ENCODE data around the gene PTPRU.

PTPRU gene

GRCh38 chr1:29267321-29268070 is 31.2 kb downstream of the PTPRU start:
- no peak for DNase-seq (ENCODE audit: low read depth)

GRCh38 chr1:29269382-29269781 is 33.1 kb downstream of the PTPRU start:
- DNase-seq (ENCODE audit: low read depth), result no peak

GRCh38 chr1:29270929-29271521 is 34.7 kb downstream of the PTPRU start:
- no peak for DNase-seq (ENCODE audit: low read depth)

DNA sequence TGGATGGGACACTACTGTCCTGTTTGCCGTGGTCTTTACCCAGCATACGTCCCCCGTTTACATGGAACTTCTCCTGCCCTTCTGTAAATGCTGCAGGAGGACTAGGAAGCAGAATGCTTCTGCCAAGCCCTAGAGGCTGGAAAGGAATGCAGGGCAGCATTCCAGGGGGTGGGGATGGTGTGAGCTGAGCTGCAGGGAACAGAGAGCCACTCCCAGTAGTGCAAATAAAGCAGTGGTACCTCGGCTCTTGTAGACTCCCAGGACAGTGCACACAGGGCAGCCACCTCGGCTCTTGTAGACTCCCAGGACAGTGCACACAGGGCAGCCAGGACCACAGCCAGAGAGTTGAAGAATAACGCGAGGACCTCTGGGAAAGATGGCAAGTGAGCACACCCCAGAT is 35.4 kb downstream of the PTPRU start:
- DNase-seq (ENCODE audit: low read depth), result no peak

DNA sequence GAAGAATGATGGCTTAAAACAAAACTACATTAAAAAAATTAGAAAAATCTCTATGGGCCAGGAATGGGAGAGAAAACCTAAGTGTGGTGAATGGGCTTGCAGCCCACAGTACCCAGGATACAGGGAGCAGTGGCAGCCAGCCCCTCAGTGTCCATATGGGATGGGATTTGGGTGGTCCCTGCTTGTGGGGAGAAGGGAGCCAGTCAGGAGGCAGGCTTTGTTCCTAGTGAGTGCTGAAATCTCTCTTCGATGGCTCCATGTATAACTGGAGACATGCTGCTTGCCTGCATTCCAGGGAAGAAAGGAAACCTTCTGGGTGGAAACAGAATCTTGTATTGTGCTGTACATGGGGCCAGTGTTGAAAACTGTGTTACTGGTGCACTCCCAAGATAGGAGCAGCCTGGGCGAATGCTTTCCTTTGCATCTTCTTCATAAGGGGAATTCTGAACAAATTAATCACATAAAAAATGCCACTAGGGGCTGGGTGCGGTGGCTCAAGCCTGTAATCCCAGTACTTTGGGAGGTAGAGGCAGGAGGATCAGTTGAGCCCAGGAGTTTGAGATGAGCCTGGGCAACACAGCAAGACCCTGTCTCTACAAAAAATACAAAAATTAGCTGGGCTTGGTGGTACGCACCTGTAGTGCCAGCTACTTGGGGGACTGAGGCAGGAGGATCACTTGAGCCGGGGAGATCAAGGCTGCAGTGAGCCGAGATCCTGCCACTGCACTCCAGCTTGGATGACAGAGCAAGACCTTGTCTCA is 36.0 kb downstream of the PTPRU start:
- no peak for DNase-seq (ENCODE audit: low read depth)

GRCh38 chr1:29275435-29275834 is 39.1 kb downstream of the PTPRU start:
- DNase-seq (ENCODE audit: low read depth), result no peak

DNA sequence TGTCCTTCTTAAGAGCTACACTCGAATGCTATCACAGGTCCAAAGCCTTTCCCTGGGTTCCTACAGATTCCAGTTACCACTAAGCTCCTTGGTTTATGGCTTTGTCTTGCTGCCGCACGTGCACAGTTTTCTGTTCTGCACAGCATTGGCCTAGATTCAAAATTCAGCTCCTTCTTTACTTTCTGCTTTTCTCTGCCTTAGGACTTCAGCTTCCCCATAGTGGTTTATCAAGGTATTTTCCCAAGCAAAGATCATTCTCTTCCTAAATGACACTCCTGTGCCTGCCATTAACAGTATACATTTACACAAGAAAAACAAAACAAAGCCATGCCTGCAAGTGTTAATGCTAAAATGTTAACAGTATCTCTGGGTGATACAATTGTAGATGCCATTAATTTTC is 41.8 kb downstream of the PTPRU start:
- no peak for DNase-seq (ENCODE audit: low read depth)

DNA sequence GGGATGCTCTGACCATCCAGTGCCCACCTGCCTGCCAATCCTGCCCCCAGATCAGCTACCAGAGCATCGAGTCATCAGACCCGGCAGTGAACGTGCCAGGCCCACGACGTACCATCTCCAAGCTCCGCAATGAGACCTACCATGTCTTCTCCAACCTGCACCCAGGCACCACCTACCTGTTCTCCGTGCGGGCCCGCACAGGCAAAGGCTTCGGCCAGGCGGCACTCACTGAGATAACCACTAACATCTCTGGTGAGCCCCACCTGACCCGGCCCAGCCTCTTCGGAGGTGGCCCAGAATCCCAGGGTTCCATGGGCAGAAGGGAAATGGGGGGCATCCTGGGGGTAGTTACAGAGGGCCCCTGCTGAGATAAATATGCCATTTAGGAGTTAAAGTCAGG is 43.1 kb downstream of the PTPRU start:
- DNase-seq (ENCODE audit: low read depth), result no peak

- no peak for DNase-seq (ENCODE audit: low read depth)
These were observed 43.6 kb downstream of the PTPRU start for GRCh38 chr1:29279951-29280391.

DNA sequence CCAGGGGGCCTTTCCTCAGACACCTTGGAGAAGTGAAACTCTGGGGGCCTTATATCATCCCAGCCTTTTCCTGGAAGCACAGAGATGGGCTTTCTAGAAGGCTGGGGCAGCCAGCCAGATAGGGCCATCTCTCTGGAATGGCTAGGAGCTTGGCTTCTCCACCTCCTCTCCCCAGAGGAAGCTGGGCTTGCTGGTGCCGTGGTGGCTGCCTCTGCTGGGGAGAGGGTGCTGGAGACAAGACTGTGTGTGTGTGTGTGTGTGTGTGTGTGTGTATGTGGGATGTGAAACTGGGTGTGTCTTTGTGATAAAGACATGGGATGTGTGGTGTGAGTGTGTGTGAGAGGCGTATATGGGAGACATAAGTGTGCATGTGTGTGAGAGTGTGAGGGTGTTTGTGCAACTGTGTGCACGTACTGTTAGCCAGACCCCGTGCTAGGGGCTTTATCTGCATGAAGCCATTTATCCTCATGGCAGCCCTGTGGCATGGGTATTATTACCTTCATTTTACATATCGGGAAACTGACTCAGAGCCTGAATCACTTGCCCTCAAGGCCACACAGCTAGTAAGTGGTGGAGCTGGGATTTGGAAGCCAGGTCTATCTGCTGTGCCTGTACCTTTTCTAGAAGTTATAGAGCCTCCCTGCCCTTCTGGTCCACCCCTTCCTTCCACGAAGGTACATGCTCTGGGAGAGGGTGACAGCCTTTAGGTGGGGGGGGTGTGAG is 44.2 kb downstream of the PTPRU start:
- DNase-seq (ENCODE audit: low read depth), result no peak

GRCh38 chr1:29281571-29281970 is 45.2 kb downstream of the PTPRU start:
- DNase-seq (ENCODE audit: low read depth), result no peak

- no peak for DNase-seq (ENCODE audit: low read depth)
These were observed 46.0 kb downstream of the PTPRU start for GRCh38 chr1:29282135-29282923.

GRCh38 chr1:29282924-29283803 is 46.8 kb downstream of the PTPRU start:
- peak; percentile 92 for DNase-seq (ENCODE audit: low read depth)

GRCh38 chr1:29283804-29284195 is 47.5 kb downstream of the PTPRU start:
- no peak for DNase-seq (ENCODE audit: low read depth)

- no peak for DNase-seq (ENCODE audit: low read depth)
These were observed 48.1 kb downstream of the PTPRU start for GRCh38 chr1:29284286-29284960.

GRCh38 chr1:29284961-29285560 is 48.7 kb downstream of the PTPRU start:
- DNase-seq (ENCODE audit: low read depth), result no peak

GRCh38 chr1:29285771-29286170 is 49.4 kb downstream of the PTPRU start:
- no peak for DNase-seq (ENCODE audit: low read depth)

DNA sequence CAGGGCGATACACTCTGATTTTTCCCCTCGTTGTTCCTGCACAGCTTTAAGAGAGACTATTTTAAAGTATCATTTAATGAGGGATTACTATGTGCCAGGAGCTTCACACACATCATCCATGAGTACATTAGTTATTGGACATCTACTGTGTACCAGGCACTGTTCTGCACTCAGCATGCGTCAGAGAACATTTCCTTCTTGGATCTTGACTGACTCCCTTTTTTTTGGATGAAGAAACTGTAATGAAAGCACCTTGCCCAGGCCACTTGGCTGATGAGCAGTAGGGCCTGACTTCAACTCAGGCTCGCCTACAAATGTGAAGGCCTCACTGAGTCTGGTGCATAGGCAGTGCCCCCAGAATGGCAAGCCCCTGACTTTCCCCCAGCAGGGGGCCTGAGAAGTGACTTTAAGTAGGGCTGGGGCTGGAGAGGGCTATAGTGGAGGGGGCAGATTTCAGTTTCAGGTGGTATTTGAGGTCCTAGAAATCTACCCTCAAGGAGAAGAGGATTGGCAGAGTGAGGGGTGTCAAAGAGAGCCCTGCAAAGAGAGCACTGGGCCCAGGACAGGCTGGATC is 50.0 kb downstream of the PTPRU start:
- DNase-seq (ENCODE audit: low read depth), result no peak

GRCh38 chr1:29289493-29289892 is 53.2 kb downstream of the PTPRU start:
- DNase-seq (ENCODE audit: low read depth), result no peak

Measured in CMK (cell line).